ENCODE measurements around the gene RAPGEF2.

GRCh38 chr4:159193046-159193620 is 90.3 kb downstream of the RAPGEF2 start:
- TF ChIP-seq POLR2A (IDR thresholded peaks at IDR 0.05) (no peak), POLR2AphosphoS5 (IDR thresholded peaks at IDR 0.05) (no peak)

All from stomach (tissue), 4 donors.